GM06990 (cell line): ENCODE results near the gene GUCA2A.

Source experiments
- DNase-seq: peaks from one replicate; pipeline ENCODE4 v3.0.0-alpha.2; 2011; ENCODE audit not compliant: insufficient read length; ENCODE audit errors: extremely low read depth
- H3K27me3 ChIP-seq: replicated peaks from 2 replicates; pipeline ENCODE4 v1.6.0; 2011; ENCODE audit warnings: low read length; ENCODE audit not compliant: control insufficient read depth, insufficient read depth
- H3K36me3 ChIP-seq: 2 replicates; pipeline ENCODE4 v1.5.1; 2011; ENCODE audit warnings: low read length; ENCODE audit not compliant: control insufficient read depth, insufficient read depth
- H3K4me3 ChIP-seq: replicated peaks from 2 replicates; pipeline ENCODE4 v1.5.1; 2011; ENCODE audit warnings: low read depth, mild to moderate bottlenecking, control low read depth, low read length
- CTCF ChIP-seq: IDR thresholded peaks from 2 replicates; pipeline ENCODE4 v1.5.1; 2011; ENCODE audit warnings: low read length, control low read depth, mild to moderate bottlenecking, inconsistent platforms; ENCODE audit not compliant: insufficient read depth, poor library complexity, severe bottlenecking

The GUCA2A gene

DNA sequence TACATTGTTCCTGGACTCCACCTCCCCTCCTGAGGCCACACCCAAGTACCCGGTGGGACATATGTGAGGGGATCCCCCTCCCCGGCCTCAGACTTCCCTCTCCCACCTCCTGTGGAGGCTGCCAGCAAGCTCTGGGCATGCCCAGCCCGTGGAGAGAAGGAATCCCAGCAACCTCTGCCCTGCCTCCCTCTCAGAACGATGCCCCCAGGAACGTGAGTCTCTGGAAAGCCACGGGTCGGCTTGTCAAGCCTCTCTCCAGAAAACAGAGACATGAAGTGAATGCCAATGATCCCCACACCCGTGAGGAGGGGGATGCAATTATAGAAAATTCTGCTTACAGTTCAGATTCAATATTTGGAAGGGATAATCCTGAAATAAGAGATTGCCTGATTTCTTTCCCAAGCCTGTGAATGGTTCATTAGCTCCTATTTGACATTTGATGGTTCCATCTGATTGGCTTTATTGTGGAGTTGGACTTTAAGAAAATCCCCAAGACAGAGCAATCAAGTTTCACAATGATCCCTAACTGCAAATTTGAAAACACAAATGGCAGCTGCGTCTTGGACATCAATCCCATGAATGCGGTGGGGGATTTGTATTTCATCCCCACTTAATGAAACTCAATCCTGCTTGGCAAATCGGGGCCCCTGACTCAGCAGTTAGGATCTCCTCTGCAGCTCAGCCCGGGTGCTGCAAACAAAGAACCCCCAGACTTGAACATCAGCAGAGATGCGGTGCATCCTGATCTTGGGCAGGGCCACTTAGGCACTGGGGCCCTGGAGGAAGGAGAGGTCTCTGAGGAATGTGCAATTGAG is 20.4 kb downstream of the GUCA2A start:
- no peak for DNase-seq

DNA sequence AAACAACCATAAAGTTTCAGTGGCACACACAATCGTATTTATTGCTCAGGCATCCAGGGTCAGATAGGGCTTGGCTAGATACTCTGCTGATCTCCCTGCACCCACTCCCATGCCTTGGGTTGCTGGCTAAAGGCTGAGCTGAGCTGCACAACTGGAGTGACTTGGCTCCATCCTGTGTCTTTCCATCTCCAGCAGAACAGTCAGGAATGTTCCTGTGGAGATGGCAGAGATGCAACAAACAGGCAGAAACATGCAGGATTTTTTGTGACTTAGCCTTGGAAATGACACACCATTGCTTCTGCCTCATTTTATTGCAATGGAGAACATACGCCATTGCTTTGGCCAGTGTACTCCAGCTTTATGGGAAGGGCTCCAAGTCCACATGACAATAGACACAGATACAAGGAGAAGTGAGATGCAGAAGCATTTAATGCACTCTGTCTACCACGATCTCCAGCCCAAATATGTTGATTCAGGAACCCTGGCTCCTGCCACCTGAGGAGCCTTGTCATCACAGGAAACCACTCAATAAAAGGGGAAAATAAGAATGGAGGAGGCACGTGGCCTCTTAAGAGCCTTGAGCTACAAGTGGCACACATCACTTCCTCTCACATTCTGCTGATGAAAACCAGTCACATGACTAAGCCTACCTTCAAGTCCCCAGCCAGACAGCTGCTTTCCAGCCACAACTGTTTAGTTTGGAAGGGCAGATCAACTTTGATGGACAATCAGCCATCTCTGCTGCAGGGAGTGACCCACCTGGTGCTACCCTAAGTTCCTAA is 21.5 kb downstream of the GUCA2A start:
- no peak for TF ChIP-seq CTCF
- no peaks in the 10 kb centered on the region for H3K36me3 ChIP-seq
- DNase-seq, result no peak
- peaks cover 2% of the 10 kb centered on the region for H3K27me3 ChIP-seq
- H3K4me3 ChIP-seq, result no peak overlapping the region

More for the DNA sequence above, 20.4 kb downstream of the GUCA2A start:
- Histone ChIP-seq H3K27me3 (peaks cover 2% of the 10 kb centered on the region), H3K4me3 (no peak overlapping the region), H3K36me3 (no peaks in the 10 kb centered on the region)
- no peak for TF ChIP-seq CTCF

DNA sequence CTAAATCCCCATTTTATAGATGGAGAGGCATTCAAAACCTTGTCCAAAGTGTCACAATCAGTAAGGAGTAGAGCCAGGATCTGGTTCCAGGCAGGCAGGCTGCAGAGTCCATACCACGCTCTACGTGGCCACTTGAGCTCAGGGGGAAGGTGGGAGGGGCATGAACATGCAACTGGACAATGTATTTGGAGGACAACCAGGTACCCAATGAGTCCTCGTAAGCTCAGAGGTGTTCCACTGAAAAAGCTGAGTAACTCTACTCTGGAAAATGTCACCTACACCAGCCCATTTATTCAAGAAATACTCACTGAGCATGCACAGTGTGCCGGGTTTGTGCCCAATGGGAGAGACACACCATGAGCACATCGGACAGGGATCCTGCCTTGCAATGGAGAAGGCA is 22.6 kb downstream of the GUCA2A start:
- TF ChIP-seq CTCF, result no peak
- Histone ChIP-seq H3K4me3 (no peak overlapping the region), H3K36me3 (no peaks in the 10 kb centered on the region), H3K27me3 (peaks cover 2% of the 10 kb centered on the region; the same call in 1 of the 2 replicates)
- DNase-seq, result no peak

DNA sequence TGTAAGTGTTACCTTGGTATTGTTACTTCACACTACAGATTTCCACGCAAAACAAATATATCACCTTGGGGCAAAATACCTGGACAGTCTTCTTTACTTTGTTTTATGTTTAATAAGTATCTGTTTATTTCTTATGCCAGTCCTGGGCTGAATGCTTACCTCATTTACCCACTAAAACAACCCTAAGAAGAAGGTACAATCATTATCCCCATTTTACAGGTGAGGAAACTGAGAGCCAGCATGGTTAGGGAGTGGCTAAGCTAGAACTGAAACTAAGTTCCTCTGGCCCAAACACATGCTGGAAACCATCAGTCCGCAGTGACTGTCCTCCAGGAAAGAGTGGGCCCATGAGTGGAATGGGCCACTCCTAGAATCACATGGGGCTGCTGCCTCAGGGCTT is 24.4 kb downstream of the GUCA2A start:
- H3K36me3 ChIP-seq, result no peaks in the 10 kb centered on the region
- H3K27me3 ChIP-seq, result peaks cover 4% of the 10 kb centered on the region
- H3K4me3 ChIP-seq, result no peak overlapping the region
- TF ChIP-seq CTCF, result no peak
- no peak for DNase-seq

GRCh38 chr1:42139444-42139843 is 25.1 kb downstream of the GUCA2A start:
- Histone ChIP-seq H3K4me3 (no peak overlapping the region), H3K36me3 (no peaks in the 10 kb centered on the region), H3K27me3 (peaks cover 4% of the 10 kb centered on the region)
- no peak for TF ChIP-seq CTCF
- DNase-seq, result no peak
